OCI-LY1 (cell line): ENCODE results near the gene CCL19.

Experiments
- H2AFZ ChIP-seq: fragments of 200-600 bp; sonication (generic), shearing (Covaris generic); 2 replicates; pipeline ENCODE4 v1.6.0; 2014; ENCODE audit warnings: antibody characterized with exemption, mild to moderate bottlenecking, low read length
- H3F3A ChIP-seq: fragments of 200-600 bp; sonication (generic), shearing (Covaris generic); 2 replicates; pipeline ENCODE4 v1.6.0; 2014; ENCODE audit warnings: mild to moderate bottlenecking, antibody characterized with exemption, low read length, moderate library complexity; ENCODE audit not compliant: insufficient read depth
- H3K27ac ChIP-seq: fragments of 200-600 bp; sonication (generic); 2 replicates; pipeline ENCODE4 v1.5.1; 2014; ENCODE audit warnings: low read length, mixed run types, mild to moderate bottlenecking, low read depth; ENCODE audit not compliant: poor library complexity, severe bottlenecking
- H3K27me3 ChIP-seq: fragments of 200-600 bp; sonication (generic); 2 replicates; pipeline ENCODE4 v1.6.0; 2014; ENCODE audit warnings: antibody characterized with exemption, mild to moderate bottlenecking, low read length, moderate library complexity; ENCODE audit not compliant: insufficient read depth
- H3K36me3 ChIP-seq: fragments of 200-600 bp; sonication (generic); 2 replicates; pipeline ENCODE4 v1.6.1; 2014; ENCODE audit warnings: mild to moderate bottlenecking, antibody characterized with exemption, low read length, moderate library complexity, mixed read lengths; ENCODE audit not compliant: insufficient read depth
- H3K4me1 ChIP-seq: fragments of 200-600 bp; sonication (generic); 2 replicates; pipeline ENCODE4 v1.5.1; 2014; ENCODE audit warnings: mild to moderate bottlenecking, low read length, moderate library complexity; ENCODE audit not compliant: insufficient read depth, severe bottlenecking
- H3K4me2 ChIP-seq: fragments of 200-600 bp; sonication (generic), shearing (Covaris generic); 2 replicates; pipeline ENCODE4 v1.6.1; 2014; ENCODE audit warnings: low read length
- H3K4me3 ChIP-seq: fragments of 200-600 bp; sonication (generic); 2 replicates; pipeline ENCODE4 v1.5.1; 2014; ENCODE audit warnings: low read length, low read depth, mild to moderate bottlenecking, mixed read lengths; ENCODE audit not compliant: poor library complexity, severe bottlenecking
- H3K79me2 ChIP-seq: fragments of 200-600 bp; shearing (Covaris generic); 2 replicates; pipeline ENCODE4 v1.6.1; 2016; ENCODE audit warnings: mixed run types, low read length, mixed read lengths; ENCODE audit not compliant: insufficient read depth
- H3K9ac ChIP-seq: fragments of 200-600 bp; sonication (generic), shearing (Covaris generic); 2 replicates; pipeline ENCODE4 v1.6.1; 2014; ENCODE audit warnings: mild to moderate bottlenecking, low read length, mixed read lengths
- H3K9me2 ChIP-seq: fragments of 200-600 bp; sonication (generic), shearing (Covaris generic); 2 replicates; pipeline ENCODE4 v1.6.1; 2014; ENCODE audit warnings: low read depth, mild to moderate bottlenecking, low read length, mixed read lengths
- H3K9me3 ChIP-seq: fragments of 200-600 bp; shearing (Covaris generic); 2 replicates; pipeline ENCODE4 v1.6.1; 2014; ENCODE audit warnings: low read length, mixed read lengths
- H4K20me1 ChIP-seq: fragments of 200-600 bp; sonication (generic), shearing (Covaris generic); 2 replicates; pipeline ENCODE4 v1.6.0; 2016; ENCODE audit warnings: mild to moderate bottlenecking, low read length; ENCODE audit not compliant: insufficient read depth
- CTCF ChIP-seq: fragments of 200-600 bp; sonication (generic), shearing (Covaris generic); IDR thresholded peaks from 2 replicates; pipeline ENCODE4 v1.5.1; 2017; ENCODE audit warnings: mild to moderate bottlenecking, antibody characterized with exemption, low read length, moderate library complexity, mixed read lengths
- EZH2 ChIP-seq: fragments of 200-600 bp; sonication (generic), shearing (Covaris generic); IDR thresholded peaks from 2 replicates; pipeline ENCODE4 v1.8.0; 2017; ENCODE audit warnings: borderline replicate concordance, mixed run types, mild to moderate bottlenecking, antibody characterized with exemption, low read length, moderate library complexity, mixed read lengths

Gene CCL19

DNA sequence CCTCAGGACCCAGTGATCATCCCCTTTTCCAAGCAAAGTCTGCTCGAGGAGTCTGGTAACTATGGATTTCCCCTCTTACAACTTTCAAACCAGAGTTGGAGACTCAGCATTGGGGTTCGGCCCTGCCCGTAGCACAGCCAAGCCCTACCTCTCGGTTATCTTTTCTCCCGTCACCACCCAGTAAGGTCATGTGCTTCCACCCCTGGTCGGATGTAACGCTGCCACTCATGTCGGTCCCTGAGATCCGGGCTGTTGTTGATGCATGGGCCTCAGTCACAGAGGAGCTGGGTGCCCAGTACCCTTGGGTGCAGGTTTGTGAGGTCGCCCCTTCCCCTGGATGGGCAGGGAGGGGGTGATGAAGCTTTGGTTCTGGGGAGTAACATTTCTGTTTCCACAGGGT, 43.4 kb downstream of the CCL19 start:
- H3K9me3 ChIP-seq: no peaks in the 10 kb centered on the region
- no peaks in the 10 kb centered on the region for H3F3A ChIP-seq
- no peak overlapping the region for H3K27ac ChIP-seq
- H3K36me3 ChIP-seq: peaks cover 35% of the 10 kb centered on the region
- H3K79me2 ChIP-seq: no peaks in the 10 kb centered on the region
- H2AFZ ChIP-seq: no peak overlapping the region
- peak overlapping the region; percentile 77 for H3K4me3 ChIP-seq
- H3K4me1 ChIP-seq: peaks cover 29% of the 10 kb centered on the region
- no peaks in the 10 kb centered on the region for H3K27me3 ChIP-seq
- peak overlapping the region; percentile 87 for H3K9ac ChIP-seq
- H4K20me1 ChIP-seq: no peaks in the 10 kb centered on the region
- TF ChIP-seq EZH2: no peak
- TF ChIP-seq CTCF: no peak
- H3K4me2 ChIP-seq: peak overlapping the region; percentile 87
- no peaks in the 10 kb centered on the region for H3K9me2 ChIP-seq

DNA sequence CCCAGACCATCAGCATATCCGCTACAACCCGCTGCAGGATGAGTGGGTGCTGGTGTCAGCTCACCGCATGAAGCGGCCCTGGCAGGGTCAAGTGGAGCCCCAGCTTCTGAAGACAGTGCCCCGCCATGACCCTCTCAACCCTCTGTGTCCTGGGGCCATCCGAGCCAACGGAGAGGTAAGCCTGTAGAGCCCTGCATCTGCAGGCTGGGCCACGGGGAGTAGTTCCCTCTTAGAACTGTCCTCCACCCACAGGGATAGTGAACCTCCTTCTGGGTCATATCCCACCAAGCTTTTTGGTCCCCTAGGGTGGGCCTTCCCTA, 44.0 kb downstream of the CCL19 start:
- TF ChIP-seq CTCF (no peak), EZH2 (no peak)
- Histone ChIP-seq H3K79me2 (no peaks in the 10 kb centered on the region), H3K9me2 (no peaks in the 10 kb centered on the region), H3K27ac (no peak overlapping the region), H3K4me2 (peak overlapping the region; percentile 87), H4K20me1 (no peaks in the 10 kb centered on the region), H3F3A (no peaks in the 10 kb centered on the region), H3K9me3 (no peaks in the 10 kb centered on the region), H3K27me3 (no peaks in the 10 kb centered on the region), H3K36me3 (peaks cover 35% of the 10 kb centered on the region), H3K4me3 (peak overlapping the region; percentile 77), H2AFZ (no peak overlapping the region), H3K4me1 (peaks cover 25% of the 10 kb centered on the region), H3K9ac (peak overlapping the region; percentile 87)

GRCh38 chr9:34646211-34647083, 44.6 kb downstream of the CCL19 start, which contains the start of gene GALT:
GALT (plus strand) TSS chr9:34646675; CDS start chr9:34646705, 30 bp downstream.
- no peaks in the 10 kb centered on the region for H3F3A ChIP-seq
- peak within 1 kb of the TSS; percentile 87 for H3K9ac ChIP-seq
- H3K9me2 ChIP-seq: no peaks in the 10 kb centered on the region
- H4K20me1 ChIP-seq: no peaks in the 10 kb centered on the region
- peaks cover 19% of the 10 kb centered on the region for H3K4me1 ChIP-seq
- H3K4me3 ChIP-seq: peak within 1 kb of the TSS; percentile 77
- H3K4me2 ChIP-seq: peak within 1 kb of the TSS; percentile 87
- TF ChIP-seq CTCF (peak; percentile 85), EZH2 (no peak)
- H3K9me3 ChIP-seq: no peaks in the 10 kb centered on the region
- H3K79me2 ChIP-seq: no peaks in the 10 kb centered on the region
- no peaks in the 10 kb centered on the region for H3K27me3 ChIP-seq
- no peak within 1 kb of the TSS for H2AFZ ChIP-seq
- H3K27ac ChIP-seq: peak within 1 kb of the TSS; percentile 32
- H3K36me3 ChIP-seq: peaks cover 33% of the 10 kb centered on the region
